HG02870 (cell line): ENCODE results near the gene PCDHA12.
"Not testable (repeated sequence)": the region's sequence is repeated elsewhere in the genome, so short reads cannot be mapped to it uniquely, and the experiment has no call there.

Source experiments
- ATAC-seq: cut with Tn5 transposase; IDR thresholded peaks from one replicate; pipeline ENCODE4 v1.9.1; 2021; ENCODE audit warnings: mild to moderate bottlenecking, moderate library complexity; ENCODE audit not compliant: unreplicated experiment

PCDHA12 gene

GRCh38 chr5:140857177-140857986 lies 17.7 kb upstream of the PCDHA12 start:
- ATAC-seq = no peak

DNA sequence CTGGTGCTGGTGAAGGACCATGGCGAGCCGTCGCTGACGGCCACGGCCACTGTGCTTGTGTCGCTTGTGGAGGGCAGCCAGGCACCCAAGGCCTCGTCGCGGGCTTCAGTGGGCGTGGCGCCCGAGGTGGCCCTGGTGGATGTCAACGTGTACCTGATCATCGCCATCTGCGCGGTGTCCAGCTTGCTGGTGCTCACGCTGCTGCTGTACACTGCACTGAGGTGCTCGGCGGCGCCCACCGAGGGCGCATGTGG lies 17.2 kb upstream of the PCDHA12 start:
- ATAC-seq = no peak

DNA sequence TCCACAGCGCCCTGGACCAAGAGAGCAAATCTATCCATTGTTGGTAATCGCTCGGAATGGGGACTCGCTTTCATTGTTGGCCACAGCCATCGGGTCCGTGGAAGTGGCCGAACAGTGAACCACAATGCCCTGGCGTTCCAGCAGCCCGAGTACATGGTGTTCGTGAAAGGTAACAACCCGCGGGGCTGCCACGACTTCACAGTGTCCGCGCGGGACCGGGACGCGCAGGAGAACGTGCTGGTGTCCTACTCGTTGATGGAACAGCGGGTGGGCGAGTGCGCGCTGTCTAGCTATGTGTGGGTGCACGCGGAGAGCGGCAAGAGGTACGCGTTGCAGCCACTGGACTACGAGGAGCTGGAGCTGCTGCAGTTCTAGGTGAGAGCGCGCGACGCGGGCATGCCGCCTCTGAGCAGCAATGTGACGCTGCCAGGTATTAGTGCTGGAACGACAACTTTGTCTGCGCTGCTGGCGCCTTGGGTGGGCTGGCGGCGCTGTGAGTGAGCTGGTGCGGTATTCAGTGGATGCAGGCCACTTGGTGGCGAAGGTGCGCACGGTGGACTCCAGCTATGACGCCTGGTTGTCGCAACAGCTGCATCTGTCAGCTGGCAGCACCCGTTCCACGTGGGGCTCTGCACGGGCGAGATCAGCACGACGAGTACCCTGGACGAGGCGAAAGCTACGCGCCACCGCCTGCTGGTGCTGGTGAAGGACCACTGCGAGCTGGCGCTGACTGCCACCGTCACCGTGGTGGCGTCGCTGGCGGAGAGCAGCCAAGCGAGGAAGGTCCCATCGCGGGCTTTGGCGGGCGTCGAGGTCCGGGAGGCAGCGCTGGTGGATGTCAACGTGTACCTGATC lies 12.4 kb upstream of the PCDHA12 start:
- ATAC-seq = no peak

DNA sequence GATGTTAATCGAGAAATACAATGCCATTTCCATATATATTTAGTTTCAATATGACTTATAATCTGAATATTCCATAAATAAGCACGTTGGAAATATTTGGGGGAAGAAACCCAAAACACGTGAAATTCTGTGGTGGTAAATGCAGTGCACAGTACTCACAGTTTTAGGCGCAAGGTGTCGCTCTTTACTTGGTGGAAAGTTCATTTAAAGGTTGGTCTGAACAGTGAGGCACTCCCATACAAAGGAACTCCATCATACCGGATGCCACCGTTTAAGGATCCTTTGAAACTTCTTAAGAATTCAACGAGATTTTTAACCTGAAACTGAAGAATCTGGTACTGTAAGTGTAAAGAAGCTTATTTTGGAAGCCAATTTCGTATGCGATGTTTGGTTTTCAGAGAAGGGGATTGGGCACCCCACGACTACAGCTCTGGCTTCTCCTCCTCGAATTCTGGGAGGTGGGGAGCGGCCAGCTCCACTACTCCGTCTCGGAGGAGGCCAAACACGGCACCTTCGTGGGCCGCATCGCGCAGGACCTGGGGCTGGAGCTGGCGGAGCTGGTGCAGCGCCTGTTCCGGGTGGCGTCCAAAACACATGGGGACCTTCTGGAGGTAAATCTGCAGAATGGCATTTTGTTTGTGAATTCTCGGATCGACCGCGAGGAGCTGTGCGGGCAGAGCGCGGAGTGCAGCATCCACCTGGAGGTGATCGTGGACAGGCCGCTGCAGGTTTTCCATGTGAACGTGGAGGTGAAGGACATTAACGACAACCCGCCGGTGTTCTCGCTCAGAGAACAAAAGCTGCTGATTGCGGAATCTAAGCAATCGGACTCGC lies 6.2 kb upstream of the PCDHA12 start, which contains the start of gene PCDHA11:
PCDHA11 (plus strand) TSS at position 237 of the 834 bp plus-strand sequence; CDS start at position 384, 147 bp downstream.
- ATAC-seq = no peak

DNA sequence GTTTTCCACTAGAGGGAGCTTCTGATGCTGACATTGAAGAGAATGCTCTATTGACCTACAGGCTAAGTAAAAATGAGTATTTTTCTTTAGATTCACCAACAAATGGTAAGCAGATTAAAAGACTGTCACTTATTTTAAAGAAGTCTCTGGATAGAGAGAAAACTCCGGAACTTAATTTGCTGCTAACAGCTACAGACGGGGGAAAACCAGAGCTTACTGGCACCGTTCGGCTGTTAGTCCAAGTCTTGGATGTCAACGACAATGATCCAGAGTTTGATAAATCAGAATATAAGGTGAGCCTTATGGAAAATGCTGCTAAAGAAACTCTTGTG lies 5.6 kb upstream of the PCDHA12 start:
- ATAC-seq = no peak

- no peak for ATAC-seq
Observed at GRCh38 chr5:140870221-140871201, 4.6 kb upstream of the PCDHA12 start.

- not testable (repeated sequence) for ATAC-seq
Observed at GRCh38 chr5:140876541-140877261, 1.6 kb downstream of the PCDHA12 start.

- ATAC-seq = no peak
Observed at GRCh38 chr5:140877262-140877581, 2.1 kb downstream of the PCDHA12 start.

DNA sequence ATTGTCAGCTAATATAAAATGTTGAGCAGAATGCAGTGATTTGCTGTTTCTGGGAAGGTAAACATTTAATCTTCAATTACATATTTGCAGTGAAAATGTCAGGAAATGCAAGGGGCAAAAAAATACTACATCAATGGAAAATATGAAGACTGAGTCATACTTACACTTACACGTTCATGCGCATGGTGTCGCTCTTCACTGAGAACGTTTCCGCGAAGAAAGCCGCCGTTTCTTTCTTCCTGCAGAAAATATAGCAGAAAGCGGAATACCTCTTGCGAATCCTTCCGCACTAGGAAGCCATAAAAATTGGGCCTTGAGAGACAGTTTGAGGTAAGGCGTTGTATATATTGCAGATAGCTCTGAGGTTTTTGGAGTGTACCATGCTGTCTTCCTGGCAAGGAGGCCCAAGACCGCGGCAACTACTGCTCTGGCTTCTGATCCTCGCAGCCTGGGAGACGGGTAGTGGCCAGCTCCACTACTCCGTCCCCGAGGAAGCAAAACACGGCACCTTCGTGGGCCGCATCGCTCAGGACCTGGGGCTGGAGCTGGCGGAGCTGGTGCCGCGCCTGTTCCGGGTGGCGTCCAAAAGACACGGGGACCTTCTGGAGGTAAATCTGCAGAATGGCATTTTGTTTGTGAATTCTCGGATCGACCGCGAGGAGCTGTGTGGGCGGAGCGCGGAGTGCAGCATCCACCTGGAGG lies 6.9 kb downstream of the PCDHA12 start, which contains the start of gene PCDHA13:
PCDHA13 (plus strand) TSS at position 236 of the 702 bp plus-strand sequence; CDS start at position 381, 145 bp downstream.
- no peak for ATAC-seq

DNA sequence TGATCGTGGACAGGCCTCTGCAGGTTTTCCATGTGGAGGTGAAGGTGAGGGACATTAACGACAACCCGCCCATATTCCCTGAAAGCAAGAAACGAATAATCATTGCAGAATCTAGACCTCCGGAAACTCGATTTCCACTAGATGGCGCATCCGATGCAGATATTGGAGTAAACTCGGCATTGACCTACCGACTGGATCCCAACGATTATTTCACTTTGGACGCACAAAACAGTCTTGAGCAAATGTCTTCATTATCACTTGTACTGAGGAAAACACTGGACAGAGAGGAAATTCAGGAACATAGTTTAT lies 7.4 kb downstream of the PCDHA12 start:
- ATAC-seq = no peak

DNA sequence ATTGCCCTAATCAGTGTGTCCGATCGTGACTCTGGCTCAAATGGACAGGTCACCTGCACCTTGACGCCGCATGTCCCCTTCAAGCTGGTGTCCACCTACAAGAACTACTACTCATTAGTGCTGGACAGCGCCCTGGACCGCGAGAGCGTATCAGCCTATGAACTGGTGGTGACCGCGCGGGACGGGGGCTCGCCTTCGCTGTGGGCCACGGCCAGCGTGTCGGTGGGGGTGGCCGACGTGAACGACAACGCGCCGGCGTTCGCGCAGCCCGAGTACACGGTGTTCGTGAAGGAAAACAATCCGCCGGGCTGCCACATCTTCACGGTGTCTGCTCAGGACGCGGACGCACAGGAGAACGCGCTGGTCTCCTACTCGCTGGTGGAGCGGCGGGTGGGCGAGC lies 8.3 kb downstream of the PCDHA12 start:
- ATAC-seq = no peak

DNA sequence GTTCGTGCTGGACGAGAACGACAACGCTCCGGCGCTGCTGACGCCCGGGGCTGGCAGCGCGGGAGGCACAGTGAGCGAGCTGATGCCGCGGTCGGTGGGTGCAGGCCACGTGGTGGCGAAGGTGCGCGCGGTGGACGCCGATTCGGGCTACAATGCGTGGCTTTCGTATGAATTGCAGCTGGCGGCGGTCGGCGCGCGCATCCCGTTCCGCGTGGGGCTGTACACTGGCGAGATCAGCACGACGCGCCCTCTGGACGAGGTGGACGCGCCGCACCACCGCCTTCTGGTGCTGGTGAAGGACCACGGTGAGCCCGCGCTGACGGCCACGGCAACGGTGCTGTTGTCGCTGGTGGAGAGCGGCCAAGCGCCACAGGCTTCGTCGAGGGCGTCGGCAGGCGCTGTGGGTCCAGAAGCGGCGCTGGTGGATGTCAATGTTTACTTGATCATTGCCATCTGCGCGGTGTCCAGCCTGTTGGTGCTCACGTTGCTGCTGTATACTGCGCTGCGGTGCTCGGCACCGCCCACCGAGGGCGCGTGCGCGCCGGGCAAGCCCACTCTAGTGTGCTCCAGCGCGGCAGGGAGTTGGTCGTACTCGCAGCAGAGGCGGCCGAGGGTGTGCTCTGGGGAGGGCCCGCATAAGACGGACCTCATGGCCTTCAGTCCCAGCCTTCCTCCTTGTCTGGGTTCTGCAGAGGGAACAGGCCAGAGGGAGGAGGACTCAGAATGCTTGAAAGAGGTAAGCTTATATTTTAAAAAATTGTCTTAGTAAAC lies 9.0 kb downstream of the PCDHA12 start:
- ATAC-seq = no peak

DNA sequence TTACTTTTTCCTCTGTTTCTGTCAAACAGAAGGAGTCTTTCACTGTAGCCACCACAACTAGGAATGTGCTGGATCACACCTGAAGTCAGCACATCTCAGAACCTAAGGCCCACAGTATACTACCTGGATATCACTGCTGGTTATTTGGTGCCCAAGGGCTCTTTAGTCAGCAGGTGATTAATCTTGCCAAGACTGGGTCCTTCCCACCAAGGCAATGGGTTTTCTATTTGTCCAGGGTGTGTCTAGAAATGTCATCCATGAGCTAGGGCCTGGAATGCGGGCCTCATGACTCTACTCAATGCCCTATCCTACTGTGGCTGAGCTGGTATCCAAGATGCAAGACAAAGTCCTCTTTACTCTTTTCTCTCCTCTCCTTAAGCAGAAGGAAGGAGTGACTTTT lies 41.2 kb downstream of the PCDHA12 start:
- no peak for ATAC-seq

- no peak for ATAC-seq
Observed at GRCh38 chr5:140923601-140924000, 48.5 kb downstream of the PCDHA12 start.

DNA sequence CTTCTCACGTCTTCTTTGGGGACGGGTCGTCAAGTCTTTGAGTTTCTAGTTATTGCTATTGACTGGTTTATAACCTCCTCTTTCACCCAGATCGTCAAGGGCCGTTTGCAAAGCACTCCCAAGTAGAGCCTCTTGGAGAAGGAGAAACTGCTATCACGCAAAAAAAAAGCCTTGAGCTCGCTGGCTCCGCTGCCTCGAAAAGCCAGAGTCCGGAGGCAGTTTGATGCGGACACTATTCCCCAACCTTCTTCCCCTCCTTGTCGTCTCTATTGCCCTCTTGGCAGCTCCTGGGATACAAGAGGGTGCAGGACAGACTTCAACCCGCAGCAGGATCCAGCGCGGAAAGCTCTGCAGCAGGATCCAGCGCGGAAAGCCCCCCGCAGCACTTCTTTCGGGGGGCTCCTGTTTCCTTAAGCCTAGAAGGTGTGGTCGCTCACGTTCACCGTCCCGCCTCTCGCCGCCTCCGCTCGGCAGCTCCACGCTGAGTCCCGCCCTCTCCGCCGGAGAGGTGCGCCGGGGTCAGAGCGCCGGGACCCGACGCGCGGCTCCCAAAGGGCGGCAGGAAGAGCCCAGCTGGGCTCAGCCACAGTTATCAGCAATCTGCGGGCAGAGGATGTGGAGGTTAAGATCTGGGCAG lies 50.8 kb downstream of the PCDHA12 start, which contains the start of gene PCDHAC1:
PCDHAC1 (plus strand) TSS at position 494 of the 637 bp plus-strand sequence. CDS start 594 bp downstream, outside the sequence.
- no peak for ATAC-seq

- ATAC-seq = no peak
Observed at GRCh38 chr5:140926443-140927227, 51.5 kb downstream of the PCDHA12 start.

GRCh38 chr5:140927228-140927573 lies 52.1 kb downstream of the PCDHA12 start:
- no peak for ATAC-seq
